Measurements from ENCODE around the gene SLC37A2.

DNA sequence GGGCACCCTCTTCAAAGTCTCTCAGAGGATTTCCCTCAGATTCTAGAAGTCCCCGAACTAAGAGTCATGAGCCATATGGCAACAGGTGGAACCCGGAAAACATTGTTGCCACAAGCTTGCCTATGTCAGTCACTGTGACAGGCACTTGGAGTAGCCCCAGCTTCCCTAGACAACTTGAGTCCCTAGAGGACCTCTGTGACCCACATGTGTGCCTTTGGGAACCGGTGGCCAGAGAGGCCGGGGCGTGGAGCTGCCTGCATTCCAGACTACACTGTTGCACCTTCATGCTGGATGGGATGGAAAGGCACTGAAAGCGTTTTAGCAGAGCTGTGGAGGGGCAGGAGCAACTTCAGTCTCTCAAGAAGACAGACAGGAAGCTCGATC is 12.1 kb downstream of the SLC37A2 start:
- no peak for TF ChIP-seq POLR2A (IDR thresholded peaks at IDR 0.05; ENCODE audit: low read depth, low read length)
- no peak for TF ChIP-seq POLR2AphosphoS5 (IDR thresholded peaks at IDR 0.05; ENCODE audit: low read depth, low read length)
- no peak for TF ChIP-seq TAF1 (IDR thresholded peaks at IDR 0.05; ENCODE audit: borderline replicate concordance, low read depth, low read length)

All from GM12892 (cell line).